ENCODE measurements around the gene ARHGEF3.

ARHGEF3 gene

DNA sequence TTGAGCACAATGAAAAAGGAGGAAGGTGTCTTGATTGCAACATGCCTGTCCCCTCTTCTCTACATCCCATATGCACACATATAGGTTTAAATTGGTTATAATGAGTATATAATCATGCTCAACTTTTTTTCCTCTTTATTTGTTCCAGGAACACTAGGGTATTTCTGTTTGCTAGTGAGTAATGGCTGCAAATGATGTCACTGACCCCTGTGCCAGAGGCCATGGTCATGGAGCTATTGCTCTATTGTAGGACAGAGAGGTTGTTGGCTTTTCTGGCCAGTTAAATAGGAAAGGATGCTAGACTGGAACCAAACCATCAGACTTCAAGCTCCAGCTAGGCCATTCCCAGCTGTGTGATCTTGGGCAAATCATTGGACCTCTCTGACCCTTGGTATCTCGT lies 9.6 kb downstream of the ARHGEF3 start:
- DNase-seq: no peak

DNA sequence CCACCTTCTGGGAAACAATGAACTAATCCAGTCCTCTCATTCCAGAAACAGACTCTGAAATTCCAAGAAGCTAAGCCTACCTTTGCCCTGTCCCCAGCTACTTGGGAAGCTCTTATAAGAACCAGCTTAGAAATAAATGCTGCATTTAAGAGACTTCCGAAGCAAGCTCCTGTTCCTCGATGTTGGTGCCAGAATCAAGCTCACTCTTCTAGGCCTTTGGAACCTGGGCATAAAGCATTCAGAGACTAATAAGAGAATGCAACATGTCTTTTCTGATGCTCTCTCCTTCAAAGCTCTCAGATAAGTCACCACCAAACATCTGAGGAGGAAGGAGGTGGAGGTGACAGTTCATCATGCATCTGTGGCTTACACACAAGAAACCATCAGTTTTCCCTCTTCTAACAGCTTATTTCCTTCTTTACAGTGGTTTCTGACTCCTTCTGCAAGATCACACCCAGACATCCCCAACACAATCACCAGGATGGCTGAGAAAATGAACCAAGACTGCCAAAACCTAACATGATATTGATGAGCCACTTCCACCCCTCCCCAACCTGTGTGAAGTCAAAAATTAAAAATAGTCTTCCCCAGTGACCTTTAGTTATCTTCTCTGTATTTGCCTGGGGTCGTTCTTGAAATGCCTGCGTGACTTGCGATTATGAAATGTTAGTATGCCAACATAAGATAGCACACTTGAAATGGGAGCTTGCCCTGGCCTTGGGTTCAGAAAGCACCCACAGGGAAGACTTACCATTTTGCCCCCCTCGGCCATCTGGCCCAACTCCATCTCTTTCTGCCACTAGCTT lies 11.5 kb downstream of the ARHGEF3 start:
- DNase-seq: peak; percentile 55

DNA sequence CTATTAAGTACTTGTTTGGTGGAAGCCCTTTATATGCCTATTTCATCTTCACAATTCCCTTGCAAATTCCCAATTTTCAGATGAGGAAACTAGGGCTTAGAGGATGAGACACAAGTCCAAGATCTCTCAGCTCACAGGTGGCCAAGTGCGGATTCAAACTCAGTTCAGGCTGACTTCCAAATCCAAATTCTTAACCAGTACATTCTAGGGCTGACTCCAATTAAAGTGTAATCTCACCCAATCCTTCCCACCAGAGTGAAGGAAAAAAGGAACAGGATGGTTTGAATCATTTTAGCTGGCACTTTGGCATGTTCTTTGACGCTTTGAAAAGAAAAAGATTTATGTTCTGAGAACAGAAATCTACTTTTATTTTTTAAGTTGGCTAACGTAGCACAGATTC lies 12.7 kb downstream of the ARHGEF3 start:
- no peak for DNase-seq

DNA sequence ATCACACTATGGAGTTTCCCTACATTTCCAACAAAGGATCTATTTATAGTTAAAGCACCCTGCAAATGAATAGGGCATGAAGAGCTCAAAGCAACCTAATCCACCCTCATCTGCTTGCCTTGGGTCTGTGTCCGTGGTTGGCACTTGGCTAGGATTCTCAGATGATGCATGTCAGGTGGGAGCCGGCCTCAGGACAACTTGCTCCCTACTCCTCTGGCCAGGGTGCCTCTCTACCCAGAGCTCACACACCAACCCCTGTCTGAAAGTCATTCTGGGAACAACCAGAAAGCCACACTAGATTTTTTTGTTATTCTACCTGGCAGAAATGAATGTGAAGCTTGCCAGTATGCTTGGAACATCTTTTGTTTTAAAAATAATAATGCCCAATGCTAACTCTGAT lies 13.2 kb downstream of the ARHGEF3 start:
- no peak for DNase-seq

DNA sequence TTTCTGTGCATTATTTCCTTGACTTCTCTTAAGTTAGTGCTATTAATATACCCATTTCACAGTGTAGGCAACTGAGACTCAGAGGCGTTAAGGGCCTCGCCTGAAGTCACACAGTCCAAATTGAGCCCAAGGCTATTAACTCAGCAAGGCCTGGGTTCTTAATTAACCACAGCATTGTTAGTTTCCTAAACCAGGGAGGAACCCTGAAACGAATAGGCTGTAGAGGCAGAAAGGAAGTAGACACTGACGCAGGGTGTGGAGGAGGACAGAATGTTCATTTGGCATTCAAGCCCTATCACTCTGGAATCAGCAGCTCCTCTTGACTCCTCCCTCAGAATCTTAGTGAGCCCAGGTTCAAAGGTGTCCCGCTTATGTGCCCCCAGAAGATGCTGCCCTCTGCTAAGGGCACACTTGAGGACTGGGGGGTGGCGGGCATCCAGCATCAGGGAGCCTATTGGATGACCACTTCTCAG lies 13.9 kb downstream of the ARHGEF3 start:
- DNase-seq: peak; percentile 34

DNA sequence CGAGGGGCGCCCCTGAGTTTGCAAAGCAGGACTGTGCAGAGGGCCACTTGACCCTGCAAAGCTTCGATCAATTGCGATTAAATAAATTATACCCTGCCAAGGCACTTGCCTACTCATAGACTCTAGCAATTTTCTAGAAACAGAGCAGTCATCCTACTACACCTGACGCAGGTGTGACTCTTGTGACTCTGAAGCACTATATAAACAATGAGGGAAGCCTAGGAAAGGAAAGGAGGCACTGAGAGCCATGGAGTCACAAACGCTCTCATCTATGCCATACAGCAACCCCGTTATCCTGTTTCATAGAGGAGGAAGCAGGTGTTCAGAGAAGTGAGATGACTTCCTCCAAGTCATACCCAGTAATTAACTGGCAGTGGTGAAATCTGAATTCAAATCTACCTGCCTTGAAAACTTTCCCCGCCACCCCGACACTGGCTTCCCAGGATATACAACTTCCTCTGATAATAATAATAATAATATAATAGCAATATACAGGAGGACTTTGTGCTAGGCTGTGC lies 14.4 kb downstream of the ARHGEF3 start:
- no peak for DNase-seq

DNA sequence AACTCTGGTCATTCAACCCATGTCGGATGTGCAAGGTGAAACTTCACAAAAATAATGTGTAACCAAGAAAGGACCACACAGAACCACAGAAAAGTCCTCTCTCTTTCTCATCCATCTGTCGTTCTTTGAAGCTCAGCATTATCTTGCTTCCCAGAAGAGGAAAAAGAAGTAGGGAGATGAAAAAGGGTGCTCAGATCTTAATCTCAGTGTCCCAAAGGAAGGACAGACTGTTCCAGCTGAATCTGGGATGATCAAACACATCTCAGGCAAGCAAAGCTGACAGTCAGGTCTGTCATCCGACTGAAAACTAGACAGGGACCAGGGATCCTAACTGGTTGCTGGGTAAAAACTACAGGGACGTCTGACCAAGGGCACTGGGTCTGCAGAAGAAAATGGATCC lies 16.2 kb downstream of the ARHGEF3 start:
- no peak for DNase-seq

DNA sequence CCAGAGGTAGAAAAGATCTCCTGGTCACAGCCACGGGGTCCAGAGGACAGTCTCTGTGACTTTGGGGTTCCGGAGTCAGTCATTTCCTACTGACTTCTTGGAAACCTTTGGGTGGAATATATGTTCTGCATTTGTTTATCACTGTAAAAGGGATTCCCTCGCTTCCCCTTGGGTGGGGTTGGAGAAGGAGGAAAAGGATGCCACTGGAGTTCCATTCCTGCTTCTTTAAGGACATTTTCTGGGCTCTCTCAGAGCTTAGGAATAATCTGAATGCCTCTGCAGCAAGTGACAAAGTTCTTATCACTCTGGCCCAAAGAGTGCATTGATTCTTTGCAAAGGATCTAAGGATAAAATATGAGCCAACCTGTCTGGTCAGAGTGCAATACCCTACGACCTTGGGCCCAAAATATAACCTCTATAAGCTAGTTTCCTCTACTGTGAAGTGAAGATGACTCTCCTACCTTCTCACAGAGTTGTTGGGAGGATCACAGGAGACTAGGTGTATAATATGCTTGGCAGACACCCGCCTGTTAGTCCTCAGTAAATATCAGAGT lies 17.2 kb downstream of the ARHGEF3 start:
- DNase-seq: no peak

DNA sequence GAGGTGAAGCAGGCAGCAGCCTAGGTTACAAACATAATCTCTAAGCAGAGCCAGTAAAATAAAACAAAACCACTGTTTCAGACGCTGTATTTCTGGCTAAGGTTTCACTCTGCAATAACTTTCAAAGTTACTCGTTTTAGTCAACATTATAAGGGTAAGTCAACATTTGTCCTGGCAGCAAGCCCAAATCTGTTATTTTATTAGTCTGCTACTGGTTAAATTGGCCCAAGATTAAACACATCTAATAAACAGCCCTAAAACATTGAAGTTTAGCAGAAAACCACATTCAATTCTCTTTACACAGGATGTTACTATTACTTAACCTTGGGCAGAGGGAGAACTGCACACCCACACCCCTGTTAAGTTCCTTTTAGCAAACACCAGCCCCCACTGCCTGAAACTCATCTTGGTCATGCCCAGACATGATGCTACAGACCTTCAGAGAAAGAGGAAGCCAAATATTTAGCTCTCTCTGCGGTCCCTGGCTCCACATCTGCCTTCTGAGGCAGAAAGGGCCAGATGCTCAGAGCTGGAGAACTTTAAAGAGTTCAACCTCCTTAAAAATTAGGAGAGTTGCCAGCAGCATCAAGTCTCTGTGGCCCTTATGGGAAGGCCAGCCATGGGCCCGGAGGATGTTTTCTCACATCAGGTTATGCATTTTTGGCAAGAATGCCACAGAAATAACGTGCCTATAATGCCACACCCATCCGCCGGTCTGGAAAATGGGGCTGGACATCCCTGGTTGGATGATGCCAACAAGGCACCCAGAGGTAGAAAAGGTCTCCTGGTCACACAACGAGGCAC lies 17.9 kb downstream of the ARHGEF3 start:
- peak; percentile 83 for DNase-seq

DNA sequence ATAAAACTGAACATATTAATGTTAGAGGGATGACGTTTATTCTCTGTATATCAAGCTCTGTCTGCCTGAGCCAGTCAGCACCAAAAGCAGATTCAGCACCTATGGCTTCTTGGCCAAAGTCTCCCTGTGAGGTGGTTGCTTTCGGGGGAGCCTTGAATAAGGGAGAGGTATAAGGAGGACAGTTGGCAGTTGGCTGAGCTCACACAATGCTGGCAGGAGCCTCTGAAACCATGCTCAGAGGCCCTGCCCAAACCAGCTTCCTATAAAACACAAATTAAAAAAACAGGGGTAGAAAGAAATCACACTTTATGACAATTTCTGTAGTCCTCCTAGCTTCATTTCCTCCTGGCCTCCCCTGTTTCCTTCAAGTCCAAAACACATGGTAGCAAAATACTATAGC lies 18.8 kb downstream of the ARHGEF3 start:
- peak; percentile 35 for DNase-seq

DNA sequence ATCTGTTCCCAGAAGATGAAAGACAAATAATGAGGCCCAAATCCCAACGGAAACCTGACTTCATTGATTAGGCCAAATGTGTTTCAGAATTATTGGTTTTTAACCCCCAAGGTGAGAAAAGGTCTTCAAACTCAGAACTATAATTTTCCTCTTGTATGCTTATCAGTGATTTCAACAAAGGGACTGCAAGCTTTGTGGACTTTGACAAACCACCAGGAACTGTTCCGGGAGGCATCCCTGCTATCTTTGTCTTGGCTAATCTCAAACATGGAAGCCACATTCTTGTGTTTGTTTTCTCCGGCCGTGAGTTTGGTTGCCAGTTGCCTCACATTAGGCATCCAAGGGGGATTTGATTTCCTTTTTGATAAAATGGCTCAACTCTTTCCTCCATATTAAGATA lies 19.5 kb downstream of the ARHGEF3 start:
- no peak for DNase-seq

DNA sequence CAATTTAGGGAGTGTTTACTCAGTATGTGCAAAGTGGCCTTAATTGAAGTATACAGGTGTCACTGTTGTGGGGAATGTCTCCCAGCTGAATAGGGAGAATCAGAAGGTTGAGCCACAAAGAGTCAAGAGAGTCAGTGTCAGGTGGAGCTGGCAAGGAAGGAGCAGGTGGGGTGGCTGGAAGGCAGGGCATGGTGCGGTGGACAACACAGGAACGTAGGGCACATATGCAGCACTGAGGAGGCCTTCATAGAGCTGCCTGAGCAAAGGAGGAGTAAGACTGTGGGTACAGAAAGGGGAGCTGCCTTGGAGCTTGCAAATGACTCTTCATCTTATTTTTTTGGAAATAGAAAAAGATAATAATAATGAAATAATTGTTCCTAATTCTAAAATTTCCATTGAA lies 20.0 kb downstream of the ARHGEF3 start:
- no peak for DNase-seq

DNA sequence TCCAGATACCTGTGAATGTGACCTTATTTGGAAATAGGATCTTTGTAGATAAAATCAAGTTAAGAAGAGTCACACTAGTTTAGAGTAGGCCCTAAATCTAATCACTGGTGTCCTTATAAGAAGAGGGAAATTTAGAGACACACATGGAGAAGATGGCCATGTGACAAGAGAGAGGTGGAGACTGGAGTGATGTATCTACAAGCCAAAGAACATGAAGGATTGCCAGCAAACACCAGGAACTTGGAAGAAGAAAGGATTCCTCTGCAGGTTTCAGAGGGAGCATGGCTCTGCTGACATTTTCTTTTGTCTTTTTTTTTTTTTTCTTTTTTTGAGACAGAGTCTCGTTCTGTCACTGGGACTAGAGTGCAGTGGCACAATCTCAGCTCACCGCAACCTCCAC lies 20.8 kb downstream of the ARHGEF3 start:
- no peak for DNase-seq

DNA sequence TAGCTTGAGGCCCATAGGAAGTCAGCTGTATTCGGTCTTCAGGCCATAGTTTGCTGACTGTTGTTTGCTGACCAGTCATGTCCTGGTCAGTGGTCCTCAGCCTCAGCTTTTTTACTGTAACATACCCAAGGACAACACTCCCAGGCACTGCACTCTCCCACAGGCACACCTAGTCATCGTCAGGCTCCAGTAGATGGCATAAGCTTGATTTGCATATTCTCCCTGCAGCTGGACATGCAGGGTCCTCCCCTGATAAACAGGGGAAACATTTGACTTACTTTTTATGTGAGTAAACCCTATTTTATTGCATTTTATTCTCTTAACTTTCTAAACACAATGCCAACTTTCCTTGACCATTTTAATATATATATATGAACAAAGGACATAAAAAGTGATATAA lies 22.9 kb downstream of the ARHGEF3 start:
- no peak for DNase-seq

DNA sequence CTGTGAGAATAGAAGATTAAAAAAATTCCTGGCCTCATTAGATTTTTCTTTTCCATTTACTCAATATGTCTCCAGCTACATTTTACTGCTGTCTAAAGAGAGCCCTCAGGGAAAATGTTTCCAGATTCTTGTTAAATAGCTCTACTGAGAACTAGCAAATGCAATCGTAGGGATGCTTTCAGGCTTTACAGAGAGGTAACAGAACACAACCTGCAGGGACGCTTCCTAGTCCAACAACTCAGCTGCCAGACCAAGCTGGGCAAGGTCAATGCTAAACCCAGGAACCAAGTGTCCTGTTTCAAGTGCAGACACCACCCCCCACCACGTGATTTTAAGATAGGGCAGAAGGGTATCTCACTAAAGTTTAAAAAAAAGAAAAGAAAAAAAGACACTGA lies 25.2 kb downstream of the ARHGEF3 start:
- no peak for DNase-seq

DNA sequence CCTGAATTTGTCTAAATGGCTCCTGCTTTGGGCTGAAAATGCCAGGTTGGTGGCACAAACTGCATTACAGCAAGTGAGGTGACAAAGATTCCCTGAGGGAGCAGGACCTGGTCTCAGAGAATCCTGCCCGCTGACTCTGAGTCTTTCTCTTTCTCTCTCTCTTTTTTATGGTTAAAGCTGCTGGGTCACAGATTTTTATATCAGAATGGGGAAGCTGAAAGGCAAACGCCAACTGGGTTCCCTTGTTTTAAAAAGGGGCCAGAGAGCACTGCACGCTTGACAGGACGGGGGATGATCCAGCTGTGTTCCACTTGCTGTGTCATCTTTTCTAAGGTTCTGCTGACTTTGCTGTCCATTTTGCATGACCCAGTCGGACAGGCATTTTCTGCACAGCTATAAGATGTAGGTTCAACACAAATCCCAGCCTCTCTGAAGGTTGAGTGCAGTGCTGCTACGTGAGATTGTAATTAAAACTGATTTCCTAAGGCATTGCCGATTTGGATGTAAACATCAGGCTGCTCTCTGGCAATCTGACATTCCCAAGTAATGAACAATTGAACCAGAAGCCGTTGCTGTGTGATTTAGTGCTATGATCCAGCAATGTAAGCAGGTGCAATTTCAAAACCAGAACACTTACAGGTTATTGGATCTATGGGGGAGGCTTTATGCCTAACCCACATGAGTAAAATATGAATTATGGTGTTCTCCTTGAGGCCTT lies 25.8 kb downstream of the ARHGEF3 start:
- no peak for DNase-seq

DNA sequence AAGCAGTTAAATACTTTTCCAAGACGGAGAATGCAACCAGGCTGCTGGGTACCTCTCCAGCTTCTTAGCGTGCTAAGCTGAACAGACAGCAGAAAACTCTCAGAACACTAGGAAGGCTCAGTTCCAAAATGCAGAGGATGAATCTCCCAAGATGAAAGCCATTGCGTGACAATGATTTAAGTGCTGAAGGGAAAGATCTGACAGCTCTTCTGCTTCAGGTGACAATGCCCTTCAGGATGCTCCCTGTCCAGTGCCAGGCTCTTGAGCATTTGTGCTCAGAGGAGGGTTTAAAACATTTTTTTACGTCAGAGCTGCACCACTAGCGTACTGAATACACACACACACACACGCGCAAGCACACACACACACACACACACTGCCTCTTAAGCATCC lies 26.3 kb downstream of the ARHGEF3 start:
- no peak for DNase-seq

DNA sequence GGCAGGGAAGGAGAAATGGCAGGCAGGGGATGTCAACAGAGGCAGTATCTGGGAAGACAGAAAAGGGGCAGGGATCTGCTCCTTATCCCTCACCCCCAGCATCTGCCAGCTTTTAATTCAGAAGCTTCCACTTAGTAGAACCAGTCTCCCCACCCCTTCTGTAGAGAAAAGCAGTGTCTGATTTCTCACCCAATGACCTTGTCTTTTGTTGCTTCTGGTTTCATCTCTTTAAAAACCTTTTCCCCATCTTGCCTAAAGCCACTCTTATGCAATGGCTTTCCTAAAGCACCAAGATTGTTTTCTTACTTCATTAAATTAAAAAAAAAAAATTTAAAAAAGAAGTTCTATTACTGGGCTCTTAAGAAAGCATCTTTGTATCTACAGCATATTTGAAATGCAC lies 27.8 kb downstream of the ARHGEF3 start:
- DNase-seq: no peak

DNA sequence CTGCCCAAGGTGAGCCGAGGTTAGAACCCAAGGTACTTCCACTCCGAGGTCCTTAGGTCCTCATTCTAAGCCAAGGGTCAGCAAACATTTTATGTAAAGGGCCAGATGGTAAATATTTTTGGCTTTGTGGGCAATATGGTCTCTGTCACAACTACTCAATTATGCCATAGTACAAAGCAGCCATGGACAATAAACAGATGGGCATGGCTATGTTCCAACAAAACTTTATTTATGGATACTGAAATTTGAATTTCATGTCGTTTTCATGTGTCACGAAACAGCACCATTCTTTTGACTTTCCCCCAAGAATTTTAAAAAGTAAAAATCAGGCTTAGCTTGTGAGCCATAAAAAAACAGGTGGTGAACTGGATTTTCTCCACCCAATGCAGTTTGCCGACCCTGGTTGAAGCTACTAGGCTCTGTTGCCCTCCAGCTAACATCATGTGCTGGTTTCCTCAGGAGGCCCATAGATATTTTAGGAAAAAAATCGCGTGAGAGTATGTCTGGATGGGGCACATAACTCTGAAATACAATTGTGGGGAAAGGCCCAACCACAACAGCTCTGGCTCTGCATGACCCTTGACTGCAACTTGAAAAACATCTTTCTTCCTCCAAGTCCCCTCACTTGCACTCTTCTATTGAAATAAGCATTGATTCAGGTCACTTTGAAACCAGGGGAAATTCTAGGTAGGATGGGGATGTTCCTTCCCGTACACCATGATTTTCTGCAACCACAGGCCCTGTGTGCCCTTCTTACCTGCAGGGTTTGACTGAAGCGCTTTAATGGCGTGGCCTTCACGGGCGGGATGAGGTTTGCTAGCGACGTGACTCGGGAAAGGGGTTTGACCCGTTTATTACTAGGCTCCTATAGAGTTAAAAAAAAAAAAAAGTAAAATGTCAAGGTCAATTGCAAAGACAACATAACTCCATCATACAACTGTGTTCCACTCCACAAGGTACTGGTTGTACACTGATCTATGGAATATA lies 28.5 kb downstream of the ARHGEF3 start:
- no peak for DNase-seq

DNA sequence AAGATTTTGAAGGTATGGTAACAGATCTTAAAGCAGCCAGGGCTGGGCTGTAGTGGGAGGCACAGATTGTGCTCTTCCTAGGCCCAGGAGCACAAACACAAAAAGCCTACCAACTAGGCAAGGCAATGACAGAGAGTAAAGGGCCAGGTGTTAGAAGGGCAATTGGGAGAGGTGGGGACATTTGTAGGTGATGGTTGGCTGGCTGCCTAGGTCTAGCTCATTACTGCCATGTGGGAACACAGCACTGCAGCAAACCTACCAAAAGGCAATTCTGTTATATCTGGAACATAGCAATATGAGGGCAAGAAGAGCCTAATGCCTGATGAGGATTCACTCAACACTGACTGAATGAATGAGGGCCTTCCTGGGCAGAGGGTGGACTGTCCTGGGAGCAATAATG lies 30.4 kb downstream of the ARHGEF3 start:
- DNase-seq: no peak

DNA sequence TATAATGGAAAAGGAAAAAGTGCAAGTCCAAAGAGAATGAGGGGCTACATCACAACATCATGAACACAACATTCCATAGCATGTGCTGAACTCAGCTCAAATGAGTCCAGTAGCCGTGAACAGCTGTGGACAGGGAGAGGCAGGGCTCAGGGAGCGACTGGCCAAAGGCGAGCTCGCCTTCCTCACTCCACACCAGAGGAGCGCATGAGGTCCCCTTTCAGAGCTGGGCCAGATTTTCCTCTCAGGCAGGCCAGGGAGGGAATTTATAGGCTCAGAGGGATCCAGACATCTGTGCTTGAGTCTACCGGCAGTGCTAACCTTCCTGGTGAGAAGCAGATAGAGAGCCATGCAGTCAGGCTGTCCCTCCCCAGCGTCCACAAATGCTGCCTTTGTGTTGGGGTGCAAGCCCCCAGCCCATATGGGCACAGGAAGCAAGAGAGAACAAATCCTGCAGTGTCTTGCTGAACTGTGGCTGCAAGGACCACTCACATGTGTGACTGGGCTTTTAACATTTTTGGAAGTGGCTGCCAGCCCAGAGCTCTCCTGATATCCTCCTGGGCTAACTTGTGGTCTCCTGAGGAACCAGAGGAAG lies 32.5 kb downstream of the ARHGEF3 start:
- no peak for DNase-seq
